ENCODE measurements around the gene SLC44A4.

GRCh38 chr6:31814677-31815024, 64.1 kb downstream of the SLC44A4 start:
- TF ChIP-seq PATZ1 (CRISPR knock-in tag; IDR thresholded peaks at IDR 0.05; ENCODE audit: borderline replicate concordance) (no peak), ISL1 (CRISPR knock-in tag; IDR thresholded peaks at IDR 0.05) (no peak)

Data from SK-N-SH treated with all-trans-retinoic acid at 6 μM for 48 hours (cell line).